ENCODE measurements around the gene PKN2. TPM values are rescaled to one million over a fixed set of nuclear protein-coding genes. Genes with fewer than 3 reads are reported as not detected.
"Not testable (repeated sequence)": the region's sequence is repeated elsewhere in the genome, so short reads cannot be mapped to it uniquely, and the experiment has no call there.

The PKN2 gene
- total RNA-seq, 1 experiment from 2014 or later, result 32.6 TPM

- H3K4me1 Mint-ChIP-seq; H3K36me3 Mint-ChIP-seq; H3K27me3 Mint-ChIP-seq (ENCODE audit: low read depth); DNase-seq (ENCODE audit: low spot score); ATAC-seq; H3K4me3 Mint-ChIP-seq; H3K27ac Mint-ChIP-seq; POLR2A ChIA-PET; H3K9me3 Mint-ChIP-seq: not testable (repeated sequence)
- CTCF ChIA-PET, result interaction anchor here (0.7 kb wide), 1 partner anchor 212 kb away, joined by 3 read pairs; no protein-coding TSS in a partner anchor
These were observed 185.6 kb downstream of the PKN2 start for GRCh38 chr1:88869644-88870043.

- POLR2A ChIA-PET, result interaction anchor here (0.6 kb wide), 1 partner anchor 1981 kb away, joined by 3 read pairs; no protein-coding TSS in a partner anchor
- ATAC-seq (no peak), DNase-seq (ENCODE audit: low spot score) (no peak)
- CTCF ChIA-PET, result interaction anchor here (0.6 to 0.8 kb wide), 2 partner anchors 138 to 218 kb away, joined by 3 read pairs; no protein-coding TSS in a partner anchor
- Mint-ChIP-seq H3K9me3 (no peaks in the 10 kb centered on the region), H3K4me3 (no peak overlapping the region), H3K4me1 (no peaks in the 10 kb centered on the region), H3K27me3 (ENCODE audit: low read depth) (no peaks in the 10 kb centered on the region), H3K27ac (no peak overlapping the region), H3K36me3 (0 out of 2 replicates have a peak, but pooled peaks cover 2% of the 10 kb centered on the region)
- no peak for TF ChIP-seq ZNF512 (CRISPR knock-in tag; IDR thresholded peaks at IDR 0.05; ENCODE audit: borderline replicate concordance)
- TF ChIP-seq ZNF317 (CRISPR knock-in tag; IDR thresholded peaks at IDR 0.05; ENCODE audit: borderline replicate concordance, low read depth), result no peak
- TF ChIP-seq NFE2L1 (CRISPR knock-in tag; IDR thresholded peaks at IDR 0.05), result no peak
- TF ChIP-seq, protein P1, sequence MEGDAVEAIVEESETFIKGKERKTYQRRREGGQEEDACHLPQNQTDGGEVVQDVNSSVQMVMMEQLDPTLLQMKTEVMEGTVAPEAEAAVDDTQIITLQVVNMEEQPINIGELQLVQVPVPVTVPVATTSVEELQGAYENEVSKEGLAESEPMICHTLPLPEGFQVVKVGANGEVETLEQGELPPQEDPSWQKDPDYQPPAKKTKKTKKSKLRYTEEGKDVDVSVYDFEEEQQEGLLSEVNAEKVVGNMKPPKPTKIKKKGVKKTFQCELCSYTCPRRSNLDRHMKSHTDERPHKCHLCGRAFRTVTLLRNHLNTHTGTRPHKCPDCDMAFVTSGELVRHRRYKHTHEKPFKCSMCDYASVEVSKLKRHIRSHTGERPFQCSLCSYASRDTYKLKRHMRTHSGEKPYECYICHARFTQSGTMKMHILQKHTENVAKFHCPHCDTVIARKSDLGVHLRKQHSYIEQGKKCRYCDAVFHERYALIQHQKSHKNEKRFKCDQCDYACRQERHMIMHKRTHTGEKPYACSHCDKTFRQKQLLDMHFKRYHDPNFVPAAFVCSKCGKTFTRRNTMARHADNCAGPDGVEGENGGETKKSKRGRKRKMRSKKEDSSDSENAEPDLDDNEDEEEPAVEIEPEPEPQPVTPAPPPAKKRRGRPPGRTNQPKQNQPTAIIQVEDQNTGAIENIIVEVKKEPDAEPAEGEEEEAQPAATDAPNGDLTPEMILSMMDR (IDR thresholded peaks at IDR 0.05), result no peak
- no peak for TF ChIP-seq NR2C2 (CRISPR knock-in tag; IDR thresholded peaks at IDR 0.05)
- no peak for TF ChIP-seq TEAD1 (CRISPR knock-in tag; IDR thresholded peaks at IDR 0.05)
- no peak for TF ChIP-seq PRRX2 (CRISPR knock-in tag; IDR thresholded peaks at IDR 0.05)
- TF ChIP-seq ZNF121 (CRISPR knock-in tag; IDR thresholded peaks at IDR 0.05), result no peak
- TF ChIP-seq, protein P2, sequence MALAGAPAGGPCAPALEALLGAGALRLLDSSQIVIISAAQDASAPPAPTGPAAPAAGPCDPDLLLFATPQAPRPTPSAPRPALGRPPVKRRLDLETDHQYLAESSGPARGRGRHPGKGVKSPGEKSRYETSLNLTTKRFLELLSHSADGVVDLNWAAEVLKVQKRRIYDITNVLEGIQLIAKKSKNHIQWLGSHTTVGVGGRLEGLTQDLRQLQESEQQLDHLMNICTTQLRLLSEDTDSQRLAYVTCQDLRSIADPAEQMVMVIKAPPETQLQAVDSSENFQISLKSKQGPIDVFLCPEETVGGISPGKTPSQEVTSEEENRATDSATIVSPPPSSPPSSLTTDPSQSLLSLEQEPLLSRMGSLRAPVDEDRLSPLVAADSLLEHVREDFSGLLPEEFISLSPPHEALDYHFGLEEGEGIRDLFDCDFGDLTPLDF (CRISPR knock-in tag; IDR thresholded peaks at IDR 0.05), result no peak
- no peak for TF ChIP-seq KAT7 (CRISPR knock-in tag; IDR thresholded peaks at IDR 0.05; ENCODE audit: borderline replicate concordance)
- TF ChIP-seq, protein P3, sequence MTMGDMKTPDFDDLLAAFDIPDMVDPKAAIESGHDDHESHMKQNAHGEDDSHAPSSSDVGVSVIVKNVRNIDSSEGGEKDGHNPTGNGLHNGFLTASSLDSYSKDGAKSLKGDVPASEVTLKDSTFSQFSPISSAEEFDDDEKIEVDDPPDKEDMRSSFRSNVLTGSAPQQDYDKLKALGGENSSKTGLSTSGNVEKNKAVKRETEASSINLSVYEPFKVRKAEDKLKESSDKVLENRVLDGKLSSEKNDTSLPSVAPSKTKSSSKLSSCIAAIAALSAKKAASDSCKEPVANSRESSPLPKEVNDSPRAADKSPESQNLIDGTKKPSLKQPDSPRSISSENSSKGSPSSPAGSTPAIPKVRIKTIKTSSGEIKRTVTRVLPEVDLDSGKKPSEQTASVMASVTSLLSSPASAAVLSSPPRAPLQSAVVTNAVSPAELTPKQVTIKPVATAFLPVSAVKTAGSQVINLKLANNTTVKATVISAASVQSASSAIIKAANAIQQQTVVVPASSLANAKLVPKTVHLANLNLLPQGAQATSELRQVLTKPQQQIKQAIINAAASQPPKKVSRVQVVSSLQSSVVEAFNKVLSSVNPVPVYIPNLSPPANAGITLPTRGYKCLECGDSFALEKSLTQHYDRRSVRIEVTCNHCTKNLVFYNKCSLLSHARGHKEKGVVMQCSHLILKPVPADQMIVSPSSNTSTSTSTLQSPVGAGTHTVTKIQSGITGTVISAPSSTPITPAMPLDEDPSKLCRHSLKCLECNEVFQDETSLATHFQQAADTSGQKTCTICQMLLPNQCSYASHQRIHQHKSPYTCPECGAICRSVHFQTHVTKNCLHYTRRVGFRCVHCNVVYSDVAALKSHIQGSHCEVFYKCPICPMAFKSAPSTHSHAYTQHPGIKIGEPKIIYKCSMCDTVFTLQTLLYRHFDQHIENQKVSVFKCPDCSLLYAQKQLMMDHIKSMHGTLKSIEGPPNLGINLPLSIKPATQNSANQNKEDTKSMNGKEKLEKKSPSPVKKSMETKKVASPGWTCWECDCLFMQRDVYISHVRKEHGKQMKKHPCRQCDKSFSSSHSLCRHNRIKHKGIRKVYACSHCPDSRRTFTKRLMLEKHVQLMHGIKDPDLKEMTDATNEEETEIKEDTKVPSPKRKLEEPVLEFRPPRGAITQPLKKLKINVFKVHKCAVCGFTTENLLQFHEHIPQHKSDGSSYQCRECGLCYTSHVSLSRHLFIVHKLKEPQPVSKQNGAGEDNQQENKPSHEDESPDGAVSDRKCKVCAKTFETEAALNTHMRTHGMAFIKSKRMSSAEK (CRISPR knock-in tag; IDR thresholded peaks at IDR 0.05; ENCODE audit: borderline replicate concordance), result no peak
- TF ChIP-seq ZBTB21 (CRISPR knock-in tag; IDR thresholded peaks at IDR 0.05; ENCODE audit: borderline replicate concordance), result no peak
- no peak for TF ChIP-seq RORB (CRISPR knock-in tag; IDR thresholded peaks at IDR 0.05)
- TF ChIP-seq ZNF232 (CRISPR knock-in tag; IDR thresholded peaks at IDR 0.05), result no peak
- TF ChIP-seq CREB1 (CRISPR knock-in tag; IDR thresholded peaks at IDR 0.05), result no peak
- no peak for TF ChIP-seq JUN (CRISPR knock-in tag; IDR thresholded peaks at IDR 0.05)
- TF ChIP-seq ATF6 (CRISPR knock-in tag; IDR thresholded peaks at IDR 0.05), result no peak
- TF ChIP-seq ZNF425 (CRISPR knock-in tag; conservative IDR thresholded peaks at IDR 0.05), result no peak
These were observed 189.8 kb downstream of the PKN2 start for GRCh38 chr1:88873737-88874349.

Data from WTC11 (cell line).